ENCODE measurements around the gene AK6. TPM values are rescaled to one million over a fixed set of nuclear protein-coding genes. Genes with fewer than 3 reads are reported as not detected.

Gene AK6
- total and polyA plus RNA-seq, 4 donors, result 17.7 to 54.6 (median 23.5) TPM

DNA sequence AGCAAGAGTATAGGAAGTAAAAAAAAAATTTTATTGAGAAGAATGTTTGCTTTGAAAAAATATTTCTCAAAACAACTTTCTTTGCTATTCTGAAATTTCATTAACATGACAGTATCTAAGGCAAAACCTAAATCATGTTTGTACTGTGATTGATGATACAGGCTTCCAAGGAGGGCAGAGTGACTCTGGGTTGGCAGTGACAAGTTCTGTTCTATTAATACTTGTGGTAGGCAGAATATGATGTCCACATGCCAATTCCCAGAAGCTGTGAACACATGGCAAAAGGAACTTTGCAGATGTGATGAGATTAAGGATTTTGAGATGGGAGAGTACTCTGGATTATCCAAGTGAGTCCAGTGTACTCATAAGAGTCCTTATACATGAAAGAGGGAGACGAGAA lies 53.3 kb downstream of the AK6 start:
- Histone ChIP-seq H3K36me3 (ENCODE audit: control insufficient read depth in 4 of 4, insufficient read depth in 3 of 4, low read depth in 1 of 4, low read length in 3 of 4) (peaks cover 3 to 21% (median 15%) of the 10 kb centered on the region in 4 donors), H3K9me3 (ENCODE audit: control insufficient read depth in 4 of 4, low read length in 3 of 4) (no peaks in the 10 kb centered on the region), H3K27ac (ENCODE audit: low read depth in 1 of 2, low read length in 2 of 2) (no peak overlapping the region), H3K4me3 (ENCODE audit: low read depth in 1 of 3, low read length in 3 of 3) (no peak overlapping the region), H3K4me1 (ENCODE audit: control insufficient read depth in 4 of 4, insufficient read depth in 4 of 4, low read length in 3 of 4) (no peaks in the 10 kb centered on the region), H3K9ac (ENCODE audit: low read depth in 1 of 2, low read length in 2 of 2) (no peak overlapping the region), H3K27me3 (ENCODE audit: control insufficient read depth in 4 of 4, insufficient read depth in 4 of 4, low read length in 3 of 4) (no peaks in the 10 kb centered on the region)
- TF ChIP-seq RAD21 (IDR thresholded peaks at IDR 0.05) (no peak), YY1 (IDR thresholded peaks at IDR 0.05) (no peak), TAF1 (conservative IDR thresholded peaks at IDR 0.05) (no peak), MAX (IDR thresholded peaks at IDR 0.05) (no peak), HNF4G (IDR thresholded peaks at IDR 0.05) (no peak), NR2F2 (IDR thresholded peaks at IDR 0.05) (no peak), EGR1 (IDR thresholded peaks at IDR 0.05; ENCODE audit: low read depth in 2 of 2) (no peak), FOXA2 (IDR thresholded peaks at IDR 0.05) (no peak), HNF4A (conservative IDR thresholded peaks at IDR 0.05) (no peak), SP1 (IDR thresholded peaks at IDR 0.05) (no peak), RXRA (IDR thresholded peaks at IDR 0.05) (no peak), GABPA (IDR thresholded peaks at IDR 0.05 in 1 of 2, conservative IDR thresholded peaks at IDR 0.05 in 1 of 2) (no peak), JUND (IDR thresholded peaks at IDR 0.05) (no peak), CTCF (IDR thresholded peaks at IDR 0.05; ENCODE audit: low read depth, low read length, missing input control) (no peak), FOXA1 (IDR thresholded peaks at IDR 0.05) (no peak)
- TF ChIP-seq, protein P1, sequence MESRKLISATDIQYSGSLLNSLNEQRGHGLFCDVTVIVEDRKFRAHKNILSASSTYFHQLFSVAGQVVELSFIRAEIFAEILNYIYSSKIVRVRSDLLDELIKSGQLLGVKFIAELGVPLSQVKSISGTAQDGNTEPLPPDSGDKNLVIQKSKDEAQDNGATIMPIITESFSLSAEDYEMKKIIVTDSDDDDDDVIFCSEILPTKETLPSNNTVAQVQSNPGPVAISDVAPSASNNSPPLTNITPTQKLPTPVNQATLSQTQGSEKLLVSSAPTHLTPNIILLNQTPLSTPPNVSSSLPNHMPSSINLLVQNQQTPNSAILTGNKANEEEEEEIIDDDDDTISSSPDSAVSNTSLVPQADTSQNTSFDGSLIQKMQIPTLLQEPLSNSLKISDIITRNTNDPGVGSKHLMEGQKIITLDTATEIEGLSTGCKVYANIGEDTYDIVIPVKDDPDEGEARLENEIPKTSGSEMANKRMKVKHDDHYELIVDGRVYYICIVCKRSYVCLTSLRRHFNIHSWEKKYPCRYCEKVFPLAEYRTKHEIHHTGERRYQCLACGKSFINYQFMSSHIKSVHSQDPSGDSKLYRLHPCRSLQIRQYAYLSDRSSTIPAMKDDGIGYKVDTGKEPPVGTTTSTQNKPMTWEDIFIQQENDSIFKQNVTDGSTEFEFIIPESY (IDR thresholded peaks at IDR 0.05), result no peak
- TF ChIP-seq, protein P2, sequence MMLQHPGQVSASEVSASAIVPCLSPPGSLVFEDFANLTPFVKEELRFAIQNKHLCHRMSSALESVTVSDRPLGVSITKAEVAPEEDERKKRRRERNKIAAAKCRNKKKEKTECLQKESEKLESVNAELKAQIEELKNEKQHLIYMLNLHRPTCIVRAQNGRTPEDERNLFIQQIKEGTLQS (IDR thresholded peaks at IDR 0.05), result no peak
- TF ChIP-seq, protein P3, sequence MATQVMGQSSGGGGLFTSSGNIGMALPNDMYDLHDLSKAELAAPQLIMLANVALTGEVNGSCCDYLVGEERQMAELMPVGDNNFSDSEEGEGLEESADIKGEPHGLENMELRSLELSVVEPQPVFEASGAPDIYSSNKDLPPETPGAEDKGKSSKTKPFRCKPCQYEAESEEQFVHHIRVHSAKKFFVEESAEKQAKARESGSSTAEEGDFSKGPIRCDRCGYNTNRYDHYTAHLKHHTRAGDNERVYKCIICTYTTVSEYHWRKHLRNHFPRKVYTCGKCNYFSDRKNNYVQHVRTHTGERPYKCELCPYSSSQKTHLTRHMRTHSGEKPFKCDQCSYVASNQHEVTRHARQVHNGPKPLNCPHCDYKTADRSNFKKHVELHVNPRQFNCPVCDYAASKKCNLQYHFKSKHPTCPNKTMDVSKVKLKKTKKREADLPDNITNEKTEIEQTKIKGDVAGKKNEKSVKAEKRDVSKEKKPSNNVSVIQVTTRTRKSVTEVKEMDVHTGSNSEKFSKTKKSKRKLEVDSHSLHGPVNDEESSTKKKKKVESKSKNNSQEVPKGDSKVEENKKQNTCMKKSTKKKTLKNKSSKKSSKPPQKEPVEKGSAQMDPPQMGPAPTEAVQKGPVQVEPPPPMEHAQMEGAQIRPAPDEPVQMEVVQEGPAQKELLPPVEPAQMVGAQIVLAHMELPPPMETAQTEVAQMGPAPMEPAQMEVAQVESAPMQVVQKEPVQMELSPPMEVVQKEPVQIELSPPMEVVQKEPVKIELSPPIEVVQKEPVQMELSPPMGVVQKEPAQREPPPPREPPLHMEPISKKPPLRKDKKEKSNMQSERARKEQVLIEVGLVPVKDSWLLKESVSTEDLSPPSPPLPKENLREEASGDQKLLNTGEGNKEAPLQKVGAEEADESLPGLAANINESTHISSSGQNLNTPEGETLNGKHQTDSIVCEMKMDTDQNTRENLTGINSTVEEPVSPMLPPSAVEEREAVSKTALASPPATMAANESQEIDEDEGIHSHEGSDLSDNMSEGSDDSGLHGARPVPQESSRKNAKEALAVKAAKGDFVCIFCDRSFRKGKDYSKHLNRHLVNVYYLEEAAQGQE (IDR thresholded peaks at IDR 0.05), result no peak
- 94% methylated on average over 1 of the region's 1 CpG for WGBS
- no peak for DNase-seq (ENCODE audit: low spot score)
